ENCODE data around the gene TPD52L1. TPM values are rescaled to one million over a fixed set of nuclear protein-coding genes. Genes with fewer than 3 reads are reported as not detected.

The TPD52L1 gene
- total and polyA plus RNA-seq, 10 of the 15 experiments (the other 5 are each of a cell fraction or from before 2014, with no cell fraction given): 0.03 to 2.6 (median 0.16) TPM; not detected in 3

- TF ChIP-seq DPF2 (IDR thresholded peaks at IDR 0.05) (no peak), NBN (IDR thresholded peaks at IDR 0.05) (no peak), HSF1 (IDR thresholded peaks at IDR 0.05; ENCODE audit: low read depth, low read length) (no peak), CBX5 (IDR thresholded peaks at IDR 0.05; ENCODE audit: low read depth) (no peak), PAX8 (IDR thresholded peaks at IDR 0.05) (no peak), SREBF2 (IDR thresholded peaks at IDR 0.05; ENCODE audit: low read length) (no peak), CBX3 (IDR thresholded peaks at IDR 0.05; ENCODE audit: borderline replicate concordance, low read depth) (no peak), POLR2AphosphoS2 (IDR thresholded peaks at IDR 0.05; ENCODE audit: low read depth, low read length) (no peak), EP300 (IDR thresholded peaks at IDR 0.05; ENCODE audit: borderline replicate concordance in 1 of 2, control insufficient read depth in 1 of 2, low read depth in 2 of 2, low read length in 2 of 2) (no peak), KDM1A (IDR thresholded peaks at IDR 0.05; ENCODE audit: borderline replicate concordance) (no peak), JUNB (IDR thresholded peaks at IDR 0.05) (no peak)
- TF ChIP-seq, protein P1, sequence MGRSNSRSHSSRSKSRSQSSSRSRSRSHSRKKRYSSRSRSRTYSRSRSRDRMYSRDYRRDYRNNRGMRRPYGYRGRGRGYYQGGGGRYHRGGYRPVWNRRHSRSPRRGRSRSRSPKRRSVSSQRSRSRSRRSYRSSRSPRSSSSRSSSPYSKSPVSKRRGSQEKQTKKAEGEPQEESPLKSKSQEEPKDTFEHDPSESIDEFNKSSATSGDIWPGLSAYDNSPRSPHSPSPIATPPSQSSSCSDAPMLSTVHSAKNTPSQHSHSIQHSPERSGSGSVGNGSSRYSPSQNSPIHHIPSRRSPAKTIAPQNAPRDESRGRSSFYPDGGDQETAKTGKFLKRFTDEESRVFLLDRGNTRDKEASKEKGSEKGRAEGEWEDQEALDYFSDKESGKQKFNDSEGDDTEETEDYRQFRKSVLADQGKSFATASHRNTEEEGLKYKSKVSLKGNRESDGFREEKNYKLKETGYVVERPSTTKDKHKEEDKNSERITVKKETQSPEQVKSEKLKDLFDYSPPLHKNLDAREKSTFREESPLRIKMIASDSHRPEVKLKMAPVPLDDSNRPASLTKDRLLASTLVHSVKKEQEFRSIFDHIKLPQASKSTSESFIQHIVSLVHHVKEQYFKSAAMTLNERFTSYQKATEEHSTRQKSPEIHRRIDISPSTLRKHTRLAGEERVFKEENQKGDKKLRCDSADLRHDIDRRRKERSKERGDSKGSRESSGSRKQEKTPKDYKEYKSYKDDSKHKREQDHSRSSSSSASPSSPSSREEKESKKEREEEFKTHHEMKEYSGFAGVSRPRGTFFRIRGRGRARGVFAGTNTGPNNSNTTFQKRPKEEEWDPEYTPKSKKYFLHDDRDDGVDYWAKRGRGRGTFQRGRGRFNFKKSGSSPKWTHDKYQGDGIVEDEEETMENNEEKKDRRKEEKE (IDR thresholded peaks at IDR 0.05): no peak
- ChIA-PET SMC1A (ENCODE audit: uncharacterized antibody, unreplicated experiment) (interaction anchor here (0.7 kb wide), 1 partner anchor 14 kb away, joined by 4 read pairs; no protein-coding TSS in a partner anchor), POLR2A (no interaction called here), RAD21 (ENCODE audit: unreplicated experiment) (no interaction called here), CTCF (no interaction called here)
- H3K4me3 ChIP-seq: no peak overlapping the region
- DNase-seq (ENCODE audit: low read depth, low spot score) (no peak), ATAC-seq (no peak), FAIRE-seq (no peak)
- BruUV-seq (replicated peaks): no TSS peak
- 88% methylated on average over 1 of the region's 1 CpG for WGBS (ENCODE audit: insufficient coverage, insufficient replicate concordance, low lambda C conversion rate, missing lambda C conversion rate)
- intact Hi-C loops (cut with micrococcal nuclease; ENCODE audit: unreplicated experiment) (no loop called here), in situ Hi-C loops (cut with MboI) (no loop called here)
- H3K4me1 ChIP-seq (ENCODE audit: control insufficient read depth, insufficient read depth, low read length): no peaks in the 10 kb centered on the region
- no peaks in the 10 kb centered on the region for H3K36me3 ChIP-seq (ENCODE audit: control insufficient read depth in 2 of 2, insufficient read depth in 2 of 2, low read length in 1 of 2)
- no peaks in the 10 kb centered on the region for H3K9me3 ChIP-seq (replicated peaks; ENCODE audit: control insufficient read depth, insufficient read depth, low read length)
- no peak overlapping the region for H3K9ac ChIP-seq (ENCODE audit: control insufficient read depth, insufficient read depth, low read length)
- no peaks in the 10 kb centered on the region for H3K27me3 ChIP-seq (replicated peaks in 1 of 2; ENCODE audit: control insufficient read depth in 2 of 2, insufficient read depth in 2 of 2, low read length in 1 of 2)
- no peak overlapping the region for H3K27ac ChIP-seq (ENCODE audit: control insufficient read depth, insufficient read depth)
- no peak overlapping the region for H3K4me2 ChIP-seq (ENCODE audit: control insufficient read depth, insufficient read depth)
- no peak overlapping the region for H2AFZ ChIP-seq (ENCODE audit: control insufficient read depth, low read depth, low read length)
- H4K20me1 ChIP-seq (ENCODE audit: control insufficient read depth, insufficient read depth): no peaks in the 10 kb centered on the region
- H3K79me2 ChIP-seq (ENCODE audit: control insufficient read depth, insufficient read depth, low read length): no peaks in the 10 kb centered on the region
Observed at GRCh38 chr6:125232466-125232865, 78.9 kb downstream of the TPD52L1 start.

Data from GM12878 (cell line).